Cardiac muscle cell (in vitro differentiated cells and primary cell): ENCODE results near the gene OPN3. TPM values are rescaled to one million over a fixed set of nuclear protein-coding genes. Genes with fewer than 3 reads are reported as not detected.
"Not testable (repeated sequence)": the region's sequence is repeated elsewhere in the genome, so short reads cannot be mapped to it uniquely, and the experiment has no call there.

Experiments
- DNase-seq, 2 donors: peaks; one replicate each; pipeline versions ENCODE4 v3.0.0 to v3.0.0-alpha.2; 2010 to 2017; ENCODE audit warnings: low read depth in 1 of 2, low spot score in 1 of 2
- H3K27ac ChIP-seq: fragments of 200-600 bp; sonication (generic); 2 replicates; pipeline ENCODE4 v1.5.1; 2016
- H3K27me3 ChIP-seq: fragments of 200-600 bp; sonication (generic); 2 replicates; pipeline ENCODE4 v1.6.0; 2016; ENCODE audit warnings: control low read depth
- H3K36me3 ChIP-seq: fragments of 200-600 bp; sonication (generic); 2 replicates; pipeline ENCODE4 v1.5.1; 2016; ENCODE audit warnings: control low read depth
- H3K4me1 ChIP-seq: fragments of 200-600 bp; sonication (generic); 2 replicates; pipeline ENCODE4 v1.8.1; 2017; ENCODE audit warnings: low read depth, mild to moderate bottlenecking, mixed run types
- H3K4me3 ChIP-seq: fragments of 200-600 bp; sonication (generic); 2 replicates; pipeline ENCODE4 v1.5.1; 2016; ENCODE audit warnings: mild to moderate bottlenecking
- H3K9me3 ChIP-seq: fragments of 200-600 bp; sonication (generic); 2 replicates; pipeline ENCODE4 v1.5.1; 2017; ENCODE audit warnings: low read depth, mild to moderate bottlenecking, control low read depth
- polyA plus RNA-seq: library from polyadenylated mRNA; unstranded; fragments of >200 nt; fragmentation: Nextera tagmentation; extraction: Ambion mirVana; gene quantifications from 2 replicates; pipeline ENCODE4 v1.2.1, GENCODE V29; 2016
- total RNA-seq: library from RNA; depleted of rRNA; stranded (reverse); fragments of >200 nt; gene quantifications from 2 replicates; pipeline ENCODE4 v1.2.3, GENCODE V29; 2016
- TF ChIP-seq, protein P1 (sequence below): IDR thresholded peaks from 2 replicates; pipeline ENCODE4 v1.5.1; 2012; ENCODE audit warnings: low read depth, mild to moderate bottlenecking, low read length

The OPN3 gene
- total and polyA plus RNA-seq, 2 experiments from 2014 or later: 17.5 to 19.7 TPM

- H3K27ac ChIP-seq: no peak overlapping the region
- no peaks in the 10 kb centered on the region for H3K9me3 ChIP-seq
- DNase-seq: no peak
- H3K27me3 ChIP-seq: no peaks in the 10 kb centered on the region
- no peaks in the 10 kb centered on the region for H3K4me1 ChIP-seq
- no peak overlapping the region for H3K4me3 ChIP-seq
- TF ChIP-seq, protein P1, sequence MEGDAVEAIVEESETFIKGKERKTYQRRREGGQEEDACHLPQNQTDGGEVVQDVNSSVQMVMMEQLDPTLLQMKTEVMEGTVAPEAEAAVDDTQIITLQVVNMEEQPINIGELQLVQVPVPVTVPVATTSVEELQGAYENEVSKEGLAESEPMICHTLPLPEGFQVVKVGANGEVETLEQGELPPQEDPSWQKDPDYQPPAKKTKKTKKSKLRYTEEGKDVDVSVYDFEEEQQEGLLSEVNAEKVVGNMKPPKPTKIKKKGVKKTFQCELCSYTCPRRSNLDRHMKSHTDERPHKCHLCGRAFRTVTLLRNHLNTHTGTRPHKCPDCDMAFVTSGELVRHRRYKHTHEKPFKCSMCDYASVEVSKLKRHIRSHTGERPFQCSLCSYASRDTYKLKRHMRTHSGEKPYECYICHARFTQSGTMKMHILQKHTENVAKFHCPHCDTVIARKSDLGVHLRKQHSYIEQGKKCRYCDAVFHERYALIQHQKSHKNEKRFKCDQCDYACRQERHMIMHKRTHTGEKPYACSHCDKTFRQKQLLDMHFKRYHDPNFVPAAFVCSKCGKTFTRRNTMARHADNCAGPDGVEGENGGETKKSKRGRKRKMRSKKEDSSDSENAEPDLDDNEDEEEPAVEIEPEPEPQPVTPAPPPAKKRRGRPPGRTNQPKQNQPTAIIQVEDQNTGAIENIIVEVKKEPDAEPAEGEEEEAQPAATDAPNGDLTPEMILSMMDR: no peak
- no peaks in the 10 kb centered on the region for H3K36me3 ChIP-seq
Measured at GRCh38 chr1:241666419-241666818, 26.2 kb upstream of the OPN3 start.

- TF ChIP-seq, protein P1: no peak
Measured at GRCh38 chr1:241660424-241660972, 20.3 kb upstream of the OPN3 start.

DNA sequence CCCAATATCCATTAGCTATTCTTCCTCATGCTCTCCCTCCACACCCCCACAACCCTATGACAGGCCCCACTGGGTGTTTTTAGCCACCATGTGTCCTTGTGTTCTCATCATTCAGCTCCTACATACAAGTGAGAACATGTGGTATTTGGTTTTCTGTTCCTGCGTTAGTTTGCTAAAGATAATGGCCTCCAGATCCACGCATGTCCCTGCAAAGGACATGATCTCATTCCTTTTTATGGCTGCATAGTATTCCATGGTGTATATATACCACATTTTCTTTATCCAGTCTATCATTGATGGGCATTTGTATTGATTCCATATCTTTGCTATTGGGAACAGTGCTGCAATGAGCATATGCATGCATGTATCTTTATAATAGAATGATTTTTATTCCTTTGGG, 18.8 kb upstream of the OPN3 start:
- H3K9me3 ChIP-seq, H3K4me1 ChIP-seq, H3K4me3 ChIP-seq, H3K27me3 ChIP-seq, H3K27ac ChIP-seq, H3K36me3 ChIP-seq, DNase-seq: not testable (repeated sequence)

More at GRCh38 chr1:241660424-241660972, 20.3 kb upstream of the OPN3 start:
- Histone ChIP-seq H3K9me3 (no peaks in the 10 kb centered on the region), H3K36me3 (no peaks in the 10 kb centered on the region), H3K27ac (no peak overlapping the region), H3K4me1 (no peaks in the 10 kb centered on the region), H3K27me3 (no peaks in the 10 kb centered on the region), H3K4me3 (no peak overlapping the region)
- DNase-seq: no peak

- Histone ChIP-seq H3K36me3 (no peaks in the 10 kb centered on the region), H3K9me3 (no peaks in the 10 kb centered on the region), H3K27ac (no peak overlapping the region), H3K27me3 (no peaks in the 10 kb centered on the region), H3K4me3 (no peak overlapping the region), H3K4me1 (peaks cover 6% of the 10 kb centered on the region)
- DNase-seq: no peak
- TF ChIP-seq, protein P1: no peak
Measured at GRCh38 chr1:241658081-241658793, 18.1 kb upstream of the OPN3 start.

DNA sequence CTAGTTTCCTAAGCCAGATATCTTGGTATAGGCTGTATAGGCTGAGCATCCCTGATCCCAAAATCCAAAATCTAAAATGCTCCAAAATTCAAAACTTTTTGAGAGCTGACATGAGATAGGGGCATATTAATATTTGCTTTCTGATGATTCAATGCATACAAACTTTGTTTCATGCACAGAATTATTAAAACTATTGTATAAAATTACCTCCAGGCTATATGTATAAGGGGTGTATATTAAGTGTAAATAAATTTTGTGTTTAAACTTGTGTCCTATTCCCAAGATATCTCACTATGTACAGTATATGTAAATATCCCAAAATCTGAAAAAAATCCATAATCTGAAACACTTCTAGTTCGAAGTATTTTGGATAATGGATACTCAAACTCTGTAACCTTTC, 14.5 kb upstream of the OPN3 start:
- Histone ChIP-seq H3K9me3 (no peaks in the 10 kb centered on the region), H3K36me3 (no peaks in the 10 kb centered on the region), H3K27ac (no peak overlapping the region), H3K27me3 (no peaks in the 10 kb centered on the region), H3K4me1 (peaks cover 6% of the 10 kb centered on the region), H3K4me3 (no peak overlapping the region)
- no peak for DNase-seq
- TF ChIP-seq, protein P1: no peak

DNA sequence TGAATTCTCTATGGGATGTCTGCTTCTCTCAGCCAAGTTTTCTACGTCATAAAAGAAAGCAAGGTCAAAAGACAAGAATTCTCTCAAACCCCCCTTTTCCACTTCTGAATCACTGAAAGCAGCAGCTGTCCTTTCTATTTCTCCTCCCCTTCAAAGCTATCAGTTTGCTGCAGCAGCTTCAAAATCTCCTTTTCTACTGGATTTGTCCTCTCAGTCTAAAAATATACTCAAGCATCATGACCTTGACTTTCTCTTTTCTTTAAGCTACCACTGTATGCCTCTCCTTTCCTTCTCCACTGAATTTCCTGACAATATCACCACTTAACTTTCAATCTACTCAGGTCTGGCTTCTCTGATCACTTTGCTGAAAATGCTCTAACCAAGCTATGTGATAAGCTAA, 13.8 kb upstream of the OPN3 start:
- Histone ChIP-seq H3K27me3 (no peaks in the 10 kb centered on the region), H3K4me3 (no peak overlapping the region), H3K9me3 (no peaks in the 10 kb centered on the region), H3K36me3 (no peaks in the 10 kb centered on the region), H3K27ac (no peak overlapping the region), H3K4me1 (peaks cover 6% of the 10 kb centered on the region)
- no peak for DNase-seq
- TF ChIP-seq, protein P1: no peak
